ENCODE measurements around the gene NEK1.

GRCh38 chr4:169348541-169348940 lies 263.8 kb downstream of the NEK1 start:
- TF ChIP-seq SIN3A (IDR thresholded peaks at IDR 0.05; ENCODE audit: borderline replicate concordance, insufficient read depth, low read length) (no peak), TAF1 (IDR thresholded peaks at IDR 0.05; ENCODE audit: borderline replicate concordance, insufficient read depth, low read length) (no peak), POLR2AphosphoS5 (IDR thresholded peaks at IDR 0.05; ENCODE audit: low read depth, low read length) (no peak), REST (IDR thresholded peaks at IDR 0.05; ENCODE audit: insufficient read depth in 1 of 2, low read depth in 2 of 2, low read length in 2 of 2) (no peak)

Data from PFSK-1 (cell line).